ENCODE data around the gene ZBTB14.
A peak's percentile ranks its signal among the peaks of the same experiment; 100 is the strongest.

The ZBTB14 gene

DNA sequence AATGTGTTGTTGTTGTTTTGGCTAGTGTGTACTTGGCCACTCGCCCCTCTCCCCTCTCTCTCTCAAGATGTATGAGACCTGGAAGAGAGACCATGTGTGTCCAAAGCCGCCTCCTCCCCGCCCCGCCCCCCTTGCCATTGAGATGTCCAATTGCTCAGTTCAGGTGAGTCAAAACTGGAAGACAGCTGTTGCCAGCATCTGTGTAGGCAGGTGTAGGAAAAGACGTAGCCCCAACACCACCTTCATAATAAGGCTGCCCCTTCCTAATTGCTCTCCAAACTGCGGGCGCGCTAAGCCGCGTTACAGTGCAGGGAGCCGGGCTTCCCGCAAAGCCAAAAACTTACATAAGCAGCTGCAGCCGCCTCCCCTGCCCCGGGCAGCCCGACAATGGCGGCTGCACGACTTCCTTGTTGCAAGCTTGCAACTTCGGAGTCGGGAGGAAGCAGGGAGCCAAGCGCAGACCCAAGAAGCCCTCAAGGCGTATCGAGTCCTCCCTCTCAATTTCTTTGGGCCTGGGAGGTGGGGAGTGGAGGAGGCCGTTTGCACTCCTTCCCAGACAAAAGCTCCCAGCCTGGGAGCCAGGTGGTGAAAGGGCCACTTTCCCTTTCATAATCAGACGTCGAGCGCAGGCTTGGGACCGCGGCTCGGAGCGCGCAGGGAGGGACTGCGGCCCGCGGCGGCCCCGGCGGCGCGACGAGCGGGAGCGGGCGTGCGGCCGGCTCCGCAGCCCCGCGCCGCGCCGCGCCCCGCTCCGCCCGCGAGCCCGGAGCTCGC lies 882 bp downstream of the ZBTB14 start:
- Histone ChIP-seq H3K4me1 (ENCODE audit: low read length) (peaks cover 5% of the 10 kb centered on the region; the same call in 1 of the 2 replicates), H4K20me1 (ENCODE audit: insufficient read depth, low read length) (no peaks in the 10 kb centered on the region), H3K4me3 (ENCODE audit: low read length) (peak overlapping the region; percentile 85), H3K9me3 (replicated peaks; ENCODE audit: insufficient read depth, low read length) (no peaks in the 10 kb centered on the region), H3K4me2 (ENCODE audit: low read depth, low read length) (peak overlapping the region; percentile 78), H3K79me2 (ENCODE audit: low read length) (peaks cover 16% of the 10 kb centered on the region), H3K27me3 (replicated peaks; ENCODE audit: insufficient read depth, low read length) (no peaks in the 10 kb centered on the region), H3F3A (ENCODE audit: insufficient read depth, low read length) (peaks cover 15% of the 10 kb centered on the region), H3K9ac (ENCODE audit: low read length) (peak overlapping the region; percentile 75), H3K36me3 (replicated peaks; ENCODE audit: insufficient read depth, low read length) (peaks cover 6% of the 10 kb centered on the region; the same call in 1 of the 2 replicates), H3K9me2 (replicated peaks; ENCODE audit: insufficient read depth, low read length) (no peaks in the 10 kb centered on the region), H3K27ac (ENCODE audit: low read length) (peak overlapping the region; percentile 77), H2AFZ (ENCODE audit: low read length) (peak overlapping the region; percentile 88)
- TF ChIP-seq EZH2 (optimal IDR thresholded peaks at IDR 0.05; ENCODE audit: low read depth, low read length), result no peak
- TF ChIP-seq, protein P1, sequence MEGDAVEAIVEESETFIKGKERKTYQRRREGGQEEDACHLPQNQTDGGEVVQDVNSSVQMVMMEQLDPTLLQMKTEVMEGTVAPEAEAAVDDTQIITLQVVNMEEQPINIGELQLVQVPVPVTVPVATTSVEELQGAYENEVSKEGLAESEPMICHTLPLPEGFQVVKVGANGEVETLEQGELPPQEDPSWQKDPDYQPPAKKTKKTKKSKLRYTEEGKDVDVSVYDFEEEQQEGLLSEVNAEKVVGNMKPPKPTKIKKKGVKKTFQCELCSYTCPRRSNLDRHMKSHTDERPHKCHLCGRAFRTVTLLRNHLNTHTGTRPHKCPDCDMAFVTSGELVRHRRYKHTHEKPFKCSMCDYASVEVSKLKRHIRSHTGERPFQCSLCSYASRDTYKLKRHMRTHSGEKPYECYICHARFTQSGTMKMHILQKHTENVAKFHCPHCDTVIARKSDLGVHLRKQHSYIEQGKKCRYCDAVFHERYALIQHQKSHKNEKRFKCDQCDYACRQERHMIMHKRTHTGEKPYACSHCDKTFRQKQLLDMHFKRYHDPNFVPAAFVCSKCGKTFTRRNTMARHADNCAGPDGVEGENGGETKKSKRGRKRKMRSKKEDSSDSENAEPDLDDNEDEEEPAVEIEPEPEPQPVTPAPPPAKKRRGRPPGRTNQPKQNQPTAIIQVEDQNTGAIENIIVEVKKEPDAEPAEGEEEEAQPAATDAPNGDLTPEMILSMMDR (IDR thresholded peaks at IDR 0.05; ENCODE audit: low read length), result no peak
- peak; percentile 72 for DNase-seq

DNA sequence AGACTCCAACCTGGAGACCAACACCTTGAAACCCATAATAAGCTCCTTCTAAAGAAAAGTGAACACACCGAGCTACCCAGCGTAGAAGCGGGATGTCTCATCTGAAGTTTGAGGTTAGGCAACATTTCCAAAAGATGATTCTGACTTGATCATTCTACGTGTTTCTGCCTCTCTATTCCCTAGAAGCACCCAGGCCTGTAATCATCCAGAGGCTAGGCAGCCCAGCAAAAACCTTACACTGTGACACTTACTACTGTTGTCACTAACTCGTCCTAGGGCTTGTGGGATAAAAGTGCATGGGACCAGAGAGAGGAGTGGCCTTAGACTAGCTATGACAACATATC lies 1.4 kb downstream of the ZBTB14 start:
- H3K9me3 ChIP-seq (replicated peaks; ENCODE audit: insufficient read depth, low read length), result no peaks in the 10 kb centered on the region
- no peak for DNase-seq
- H3K4me2 ChIP-seq (ENCODE audit: low read depth, low read length), result peak overlapping the region; percentile 78
- H3K4me3 ChIP-seq (ENCODE audit: low read length), result peak overlapping the region; percentile 85
- H4K20me1 ChIP-seq (ENCODE audit: insufficient read depth, low read length), result no peaks in the 10 kb centered on the region
- H3K9me2 ChIP-seq (replicated peaks; ENCODE audit: insufficient read depth, low read length), result no peaks in the 10 kb centered on the region
- H3K27me3 ChIP-seq (replicated peaks; ENCODE audit: insufficient read depth, low read length), result no peaks in the 10 kb centered on the region
- H3K36me3 ChIP-seq (replicated peaks; ENCODE audit: insufficient read depth, low read length), result peaks cover 6% of the 10 kb centered on the region; the same call in 1 of the 2 replicates
- peak overlapping the region; percentile 77; the same call in 1 of the 2 replicates for H3K27ac ChIP-seq (ENCODE audit: low read length)
- peak overlapping the region; percentile 75; the same call in 1 of the 2 replicates for H3K9ac ChIP-seq (ENCODE audit: low read length)
- peaks cover 16% of the 10 kb centered on the region for H3K79me2 ChIP-seq (ENCODE audit: low read length)
- H3F3A ChIP-seq (ENCODE audit: insufficient read depth, low read length), result peaks cover 15% of the 10 kb centered on the region
- TF ChIP-seq EZH2 (optimal IDR thresholded peaks at IDR 0.05; ENCODE audit: low read depth, low read length) (no peak), EZH2phosphoT487 (IDR thresholded peaks at IDR 0.05; ENCODE audit: low read length) (no peak)
- TF ChIP-seq, protein P1 (IDR thresholded peaks at IDR 0.05; ENCODE audit: low read length), result no peak
- peaks cover 5% of the 10 kb centered on the region; the same call in 1 of the 2 replicates for H3K4me1 ChIP-seq (ENCODE audit: low read length)
- peak overlapping the region; percentile 88; the same call in 1 of the 2 replicates for H2AFZ ChIP-seq (ENCODE audit: low read length)

- no peaks in the 10 kb centered on the region for H3K27me3 ChIP-seq (replicated peaks; ENCODE audit: insufficient read depth, low read length)
- H3K9me3 ChIP-seq (replicated peaks; ENCODE audit: insufficient read depth, low read length), result no peaks in the 10 kb centered on the region
- H3K4me1 ChIP-seq (ENCODE audit: low read length), result no peaks in the 10 kb centered on the region
- H4K20me1 ChIP-seq (ENCODE audit: insufficient read depth, low read length), result no peaks in the 10 kb centered on the region
- H3K36me3 ChIP-seq (replicated peaks; ENCODE audit: insufficient read depth, low read length), result peaks cover 6% of the 10 kb centered on the region; the same call in 1 of the 2 replicates
- H3F3A ChIP-seq (ENCODE audit: insufficient read depth, low read length), result no peaks in the 10 kb centered on the region
- H2AFZ ChIP-seq (ENCODE audit: low read length), result no peak overlapping the region
- TF ChIP-seq EZH2 (optimal IDR thresholded peaks at IDR 0.05; ENCODE audit: low read depth, low read length), result no peak
- no peak for TF ChIP-seq EZH2phosphoT487 (IDR thresholded peaks at IDR 0.05; ENCODE audit: low read length)
- TF ChIP-seq, protein P1 (IDR thresholded peaks at IDR 0.05; ENCODE audit: low read length), result no peak
- no peak overlapping the region for H3K9ac ChIP-seq (ENCODE audit: low read length)
- H3K4me3 ChIP-seq (ENCODE audit: low read length), result no peak overlapping the region
- peaks cover 3% of the 10 kb centered on the region; the same call in 1 of the 2 replicates for H3K79me2 ChIP-seq (ENCODE audit: low read length)
- H3K27ac ChIP-seq (ENCODE audit: low read length), result no peak overlapping the region
- H3K4me2 ChIP-seq (ENCODE audit: low read depth, low read length), result no peak overlapping the region
- DNase-seq, result no peak
- no peaks in the 10 kb centered on the region for H3K9me2 ChIP-seq (replicated peaks; ENCODE audit: insufficient read depth, low read length)
Measured at GRCh38 chr18:5288517-5288935, 7.0 kb downstream of the ZBTB14 start.

Data from MM.1S (cell line).